GM12878 (cell line): ENCODE data around the gene PFKP. TPM values are rescaled to one million over a fixed set of nuclear protein-coding genes. Genes with fewer than 3 reads are reported as not detected.

Experiments
- ATAC-seq: fragments of 200-7000 bp; cut with Tn5 transposase; 3 replicates; pipeline ENCODE4 v1.9.1; 2020; ENCODE audit warnings: mild to moderate bottlenecking, moderate library complexity
- BruUV-seq: library from RNA; stranded (reverse); fragments of 400-500 nt; replicated peaks from 2 replicates; lab custom pipeline; 2021; lab: Mats Ljungman, UMichigan
- CTCF ChIA-PET: fragments of 300-600 bp; sonication (Branson Sonifier 250); formaldehyde crosslinking; extraction: SDS; loops from one replicate; lab custom pipeline; 2021; ENCODE audit warnings: inconsistent platforms; lab: Yijun Ruan, JAX
- POLR2A ChIA-PET: fragments of 350-600 bp; formaldehyde crosslinking; extraction: SDS; loops from one replicate; lab custom pipeline; 2021; ENCODE audit warnings: inconsistent platforms; lab: Charles Lee
- RAD21 ChIA-PET: fragments of 300-600 bp; sonication (Branson Sonifier 250); formaldehyde crosslinking; loops from one replicate; lab custom pipeline; 2023; ENCODE audit warnings: antibody characterized with exemption; ENCODE audit not compliant: unreplicated experiment; lab: Charles Lee
- SMC1A ChIA-PET: fragments of 300-600 bp; sonication (Branson Sonifier 250); formaldehyde crosslinking; loops from one replicate; lab custom pipeline; 2023; ENCODE audit not compliant: unreplicated experiment, uncharacterized antibody; lab: Charles Lee
- DNase-seq: peaks from one replicate; pipeline ENCODE4 v3.0.0-alpha.2; 2011; ENCODE audit warnings: low read depth, low spot score
- FAIRE-seq: peaks from 3 replicates; lab custom pipeline; 2011; peaks lifted over from hg19 to GRCh38; lab: Jason Lieb, UNC
- H2AFZ ChIP-seq: 2 replicates; pipeline ENCODE4 v1.6.0; 2011; ENCODE audit warnings: low read depth, low read length, control low read depth; ENCODE audit not compliant: control insufficient read depth
- H3K27ac ChIP-seq: 2 replicates; pipeline ENCODE4 v1.5.1; 2011; ENCODE audit warnings: control low read depth; ENCODE audit not compliant: control insufficient read depth, insufficient read depth
- H3K27me3 ChIP-seq, 2 experiments: replicated peaks in 1 of 2; 2 replicates each; pipeline versions ENCODE4 v1.6.0 to v1.6.1; 2011; ENCODE audit warnings: low read length in 1 of 2; ENCODE audit not compliant: control insufficient read depth in 2 of 2, insufficient read depth in 2 of 2
- H3K36me3 ChIP-seq, 2 experiments: 2 replicates each; pipeline ENCODE4 v1.5.1; 2011; ENCODE audit warnings: low read length in 1 of 2; ENCODE audit not compliant: control insufficient read depth in 2 of 2, insufficient read depth in 2 of 2
- H3K4me1 ChIP-seq: 2 replicates; pipeline ENCODE4 v1.6.1; 2011; ENCODE audit warnings: mild to moderate bottlenecking, low read length, moderate library complexity, mixed read lengths; ENCODE audit not compliant: control insufficient read depth, insufficient read depth
- H3K4me2 ChIP-seq: 2 replicates; pipeline ENCODE4 v1.6.0; 2011; ENCODE audit warnings: control low read depth; ENCODE audit not compliant: control insufficient read depth, insufficient read depth
- H3K4me3 ChIP-seq: fragments of 200-600 bp; sonication (generic); 2 replicates; pipeline ENCODE4 v1.5.1; 2016
- H3K79me2 ChIP-seq: 2 replicates; pipeline ENCODE4 v1.6.0; 2011; ENCODE audit warnings: low read length; ENCODE audit not compliant: control insufficient read depth, insufficient read depth
- H3K9ac ChIP-seq: 2 replicates; pipeline ENCODE4 v1.8.0; 2011; ENCODE audit warnings: low read length, control low read depth, mixed read lengths; ENCODE audit not compliant: control insufficient read depth, insufficient read depth
- H3K9me3 ChIP-seq: replicated peaks from 3 replicates; pipeline ENCODE4 v1.5.1; 2011; ENCODE audit warnings: mild to moderate bottlenecking, low read length; ENCODE audit not compliant: control insufficient read depth, insufficient read depth
- H4K20me1 ChIP-seq: 2 replicates; pipeline ENCODE4 v1.6.0; 2011; ENCODE audit not compliant: control insufficient read depth, insufficient read depth
- BCL11A ChIP-seq: IDR thresholded peaks from 2 replicates; pipeline ENCODE4 v1.6.1; 2011; ENCODE audit warnings: low read depth, low read length
- CBFB ChIP-seq: IDR thresholded peaks from 2 replicates; pipeline ENCODE4 v1.6.1; 2016; ENCODE audit warnings: antibody characterized with exemption, low read depth
- CHD1 ChIP-seq: IDR thresholded peaks from 2 replicates; pipeline ENCODE4 v1.6.1; 2012; ENCODE audit warnings: low read depth, low read length, improper control_type of control experiment
- DPF2 ChIP-seq: fragments of 450-650 bp; IDR thresholded peaks from 2 replicates; pipeline ENCODE4 v1.6.1; 2017; ENCODE audit warnings: mild to moderate bottlenecking
- EED ChIP-seq: sonication (generic); IDR thresholded peaks from 2 replicates; pipeline ENCODE4 v1.6.1; 2016; ENCODE audit warnings: antibody characterized with exemption, low read depth
- JUND ChIP-seq: IDR thresholded peaks from 2 replicates; pipeline ENCODE4 v1.6.1; 2012; ENCODE audit warnings: low read depth, mild to moderate bottlenecking, low read length, improper control_type of control experiment, moderate library complexity
- MTA3 ChIP-seq: IDR thresholded peaks from 2 replicates; pipeline ENCODE4 v1.6.1; 2012; ENCODE audit warnings: low read length, inconsistent platforms, borderline replicate concordance
- NFXL1 ChIP-seq: fragments of 450-650 bp; IDR thresholded peaks from 2 replicates; pipeline ENCODE4 v1.6.1; 2017; ENCODE audit warnings: antibody characterized with exemption, mild to moderate bottlenecking, borderline replicate concordance
- NFYA ChIP-seq: IDR thresholded peaks from 2 replicates; pipeline ENCODE4 v1.6.1; 2011; ENCODE audit warnings: low read depth, mild to moderate bottlenecking, low read length, improper control_type of control experiment, borderline replicate concordance
- POLR2A ChIP-seq: IDR thresholded peaks from 2 replicates; pipeline ENCODE4 v1.6.1; 2011; ENCODE audit warnings: low read depth, mild to moderate bottlenecking, low read length
- POLR2AphosphoS5 ChIP-seq: IDR thresholded peaks from 2 replicates; pipeline ENCODE4 v1.6.1; 2011; ENCODE audit warnings: mild to moderate bottlenecking, low read length, inconsistent platforms
- PRDM15 ChIP-seq: fragments of 450-650 bp; formaldehyde crosslinking; IDR thresholded peaks from 2 replicates; pipeline ENCODE4 v1.4.0; 2020; ENCODE audit warnings: mild to moderate bottlenecking, moderate library complexity
- RELA ChIP-seq: fragments of 450-650 bp; IDR thresholded peaks from 2 replicates; pipeline ENCODE4 v1.8.0; 2014; ENCODE audit warnings: borderline replicate concordance; ENCODE audit not compliant: partially characterized antibody
- SPI1 ChIP-seq: IDR thresholded peaks from 2 replicates; pipeline ENCODE4 v1.6.1; 2011; ENCODE audit warnings: low read depth, mild to moderate bottlenecking, low read length, moderate library complexity, borderline replicate concordance; ENCODE audit not compliant: insufficient read depth
- TCF3 ChIP-seq: IDR thresholded peaks from 2 replicates; pipeline ENCODE4 v1.6.1; 2012; ENCODE audit warnings: low read depth, mild to moderate bottlenecking, low read length, borderline replicate concordance; ENCODE audit not compliant: insufficient read depth
- ZBED1 ChIP-seq: IDR thresholded peaks from 2 replicates; pipeline ENCODE4 v1.6.1; 2016; ENCODE audit warnings: borderline replicate concordance
- ZNF217 ChIP-seq: fragments of 450-650 bp; IDR thresholded peaks from 2 replicates; pipeline ENCODE4 v1.6.1; 2017; ENCODE audit warnings: antibody characterized with exemption, mild to moderate bottlenecking
- ZSCAN29 ChIP-seq: fragments of 450-650 bp; IDR thresholded peaks from 2 replicates; pipeline ENCODE4 v1.6.1; 2017; ENCODE audit warnings: mild to moderate bottlenecking, moderate library complexity
- WGBS: methylation state at CpG from one replicate; pipeline ENCODE4 v1.1.6; 2016; ENCODE audit warnings: low lambda C conversion rate; ENCODE audit not compliant: insufficient replicate concordance, insufficient coverage; ENCODE audit errors: missing lambda C conversion rate; 5-methylcytosine and 5-hydroxymethylcytosine counted together
- in situ Hi-C: fragments of 300-500 bp; cut with MboI; formaldehyde crosslinking; loops from 9 replicates; pipeline ENCODE4 v1.14.3; 2018; ENCODE audit warnings: mixed read lengths
- intact Hi-C: fragments of 100-400 bp; cut with micrococcal nuclease; formaldehyde crosslinking; loops from one replicate; pipeline ENCODE4 v1.14.2; 2022; ENCODE audit not compliant: unreplicated experiment
- polyA plus RNA-seq, 11 experiments: library from polyadenylated mRNA; depleted of rRNA in 4 of 11; unstranded in 6 of 11; stranded (reverse) in 5 of 11; fragments of >200 nt; fragmentation: Nextera tagmentation in 4 of 11; fragmentation: Illumina TruSeq in 1 of 11; extraction: Ambion mirVana in 4 of 11; extraction: Trizol in 1 of 11; gene quantifications; 1 replicate in 1 of 11; 2 replicates in 10 of 11; pipeline versions ENCODE4 v1.2.1 to v1.2.3, GENCODE V29; 2011 to 2016; ENCODE audit warnings: inconsistent platforms in 2 of 11, missing spikeins in 2 of 11, low read depth in 1 of 11
- total RNA-seq, 4 experiments: library from RNA; depleted of rRNA in 3 of 4; stranded (reverse); fragments of >200 nt in 3 of 4; fragmentation: Illumina TruSeq in 1 of 4; extraction: Trizol in 1 of 4; gene quantifications; 2 replicates each; pipeline versions ENCODE4 v1.2.1 to v1.2.3, GENCODE V29; 2013 to 2021

PFKP gene
- total and polyA plus RNA-seq, 10 of the 15 experiments (the other 5 are each of a cell fraction or from before 2014, with no cell fraction given), result 27.0 to 145 (median 95.7) TPM

GRCh38 chr10:3115685-3116084, 48.3 kb downstream of the PFKP start:
- peaks cover 32 to 46% of the 10 kb centered on the region in 2 experiments for H3K36me3 ChIP-seq
- RAD21 ChIA-PET, result no interaction called here
- POLR2A ChIA-PET, result no interaction called here

GRCh38 chr10:3116508-3117100, 49.3 kb downstream of the PFKP start:
- POLR2A ChIA-PET, result no interaction called here
- SMC1A ChIA-PET, result no interaction called here
- Histone ChIP-seq H3K4me3 (no peak overlapping the region), H3K27me3 (no peaks in the 10 kb centered on the region), H4K20me1 (no peaks in the 10 kb centered on the region), H3K36me3 (peaks cover 32 to 44% of the 10 kb centered on the region in 2 experiments), H2AFZ (no peak overlapping the region), H3K9me3 (no peaks in the 10 kb centered on the region), H3K79me2 (no peaks in the 10 kb centered on the region), H3K9ac (no peak overlapping the region), H3K4me2 (no peak overlapping the region), H3K27ac (no peak overlapping the region), H3K4me1 (no peaks in the 10 kb centered on the region)
- DNase-seq (no peak), FAIRE-seq (no peak), ATAC-seq (no peak)
- RAD21 ChIA-PET, result no interaction called here
- CTCF ChIA-PET, result interaction anchor here (0.5 kb wide), 1 partner anchor 864 kb away, joined by 3 read pairs; no protein-coding TSS in a partner anchor
- no TSS peak for BruUV-seq
- intact Hi-C loops, result no loop called here
- 88% methylated on average over 20 of the region's 20 CpGs for WGBS
- in situ Hi-C loops, result no loop called here
- TF ChIP-seq EED, result no peak
- TF ChIP-seq NFXL1, result no peak
- no peak for TF ChIP-seq POLR2A
- no peak for TF ChIP-seq RELA
- no peak for TF ChIP-seq PRDM15
- TF ChIP-seq POLR2AphosphoS5, result no peak
- no peak for TF ChIP-seq ZNF217
- TF ChIP-seq ZSCAN29, result no peak
- TF ChIP-seq SPI1, result no peak
- no peak for TF ChIP-seq ZBED1
- no peak for TF ChIP-seq JUND
- TF ChIP-seq BCL11A, result no peak

More at GRCh38 chr10:3115685-3116084, 48.3 kb downstream of the PFKP start:
- Histone ChIP-seq H3K4me2 (no peak overlapping the region), H3K4me1 (no peaks in the 10 kb centered on the region), H3K27ac (no peak overlapping the region), H4K20me1 (no peaks in the 10 kb centered on the region), H3K79me2 (no peaks in the 10 kb centered on the region), H3K9me3 (no peaks in the 10 kb centered on the region), H3K27me3 (no peaks in the 10 kb centered on the region), H3K9ac (no peak overlapping the region), H2AFZ (no peak overlapping the region), H3K4me3 (no peak overlapping the region)
- intact Hi-C loops, result no loop called here
- no peak for DNase-seq
- in situ Hi-C loops, result no loop called here
- TF ChIP-seq NFYA (no peak), DPF2 (no peak), CHD1 (no peak), MTA3 (no peak), TCF3 (no peak), CBFB (no peak), ZBED1 (no peak)
- 97% methylated on average over 8 of the region's 8 CpGs for WGBS
- no peak for ATAC-seq
- FAIRE-seq, result no peak
- ChIA-PET CTCF (no interaction called here), SMC1A (no interaction called here)
- BruUV-seq, result TSS peak; percentile 2
